Body of pancreas (tissue), 4 donors: ENCODE measurements around the gene FAM107B. TPM values are rescaled to one million over a fixed set of nuclear protein-coding genes. Genes with fewer than 3 reads are reported as not detected.
A peak's percentile ranks its signal among the peaks of the same experiment; 100 is the strongest.

Experiments
- ATAC-seq: fragments of 150-250 bp; one replicate; pipeline ENCODE4 v1.9.1; 2016
- DNase-seq, 4 donors: peaks; one replicate each; pipeline ENCODE4 v3.0.0-alpha.2; 2019
- H3K27ac ChIP-seq, 4 donors: fragments of 200-600 bp; sonication (generic); 1 replicate in 3 of 4; 2 replicates in 1 of 4; pipeline versions ENCODE4 v1.5.1 to v1.6.1; 2016 to 2019; ENCODE audit warnings: mild to moderate bottlenecking in 1 of 4, mixed read lengths in 1 of 4, moderate library complexity in 1 of 4
- H3K27me3 ChIP-seq, 2 donors: fragments of 200-600 bp; sonication (generic); one replicate each; pipeline ENCODE4 v1.6.0; 2016; ENCODE audit warnings: mild to moderate bottlenecking in 1 of 2
- H3K36me3 ChIP-seq, 2 donors: fragments of 200-600 bp; sonication (generic); replicated peaks in 1 of 2; 2 replicates each; pipeline ENCODE4 v1.5.1; 2016; ENCODE audit warnings: low read depth in 2 of 2; ENCODE audit not compliant: insufficient read depth in 1 of 2
- H3K4me1 ChIP-seq: fragments of 200-600 bp; sonication (generic); one replicate; pipeline ENCODE4 v1.6.0; 2016
- H3K4me3 ChIP-seq, 2 donors: fragments of 200-600 bp; sonication (generic); 1 replicate in 1 of 2; 2 replicates in 1 of 2; pipeline ENCODE4 v1.5.1; 2016 to 2019
- H3K9me3 ChIP-seq, 3 donors: fragments of 200-600 bp; sonication (generic); 1 replicate in 2 of 3; 2 replicates in 1 of 3; pipeline ENCODE4 v1.5.1; 2016
- CTCF ChIP-seq, 7 experiments: fragments of 450-650 bp in 4 of 7; fragments of 200-600 bp in 3 of 7; sonication (generic) in 3 of 7; IDR thresholded peaks; one replicate each; pipeline ENCODE4 v1.5.1; 2016 to 2019; ENCODE audit warnings: antibody characterized with exemption in 7 of 7
- POLR2A ChIP-seq, 3 donors: fragments of 450-650 bp; IDR thresholded peaks; one replicate each; pipeline ENCODE4 v1.6.1; 2016; ENCODE audit warnings: antibody characterized with exemption in 3 of 3, mild to moderate bottlenecking in 2 of 3
- WGBS, 2 donors: methylation state at CpG; one replicate each; pipeline ENCODE4 v1.1.5; 2017; 5-methylcytosine and 5-hydroxymethylcytosine counted together
- intact Hi-C: fragments of 100-400 bp; cut with DNase I; formaldehyde crosslinking; loops from one replicate; pipeline ENCODE4 v1.15.1; 2023
- total RNA-seq, 2 donors: library from RNA; depleted of rRNA; stranded (reverse); fragments of >200 nt; gene quantifications; one replicate each; pipeline ENCODE4 v1.1.0, GENCODE V29; 2016

The FAM107B gene
- 10 to 100 TPM; 19.4 to 45.9 TPM for total RNA-seq

- WGBS, 2 donors, result 81 to 86% methylated on average over 3 to 8 of the region's 8 CpGs
- no peaks in the 10 kb centered on the region for H3K36me3 ChIP-seq
- no peak within 1 kb of the TSS for H3K4me3 ChIP-seq
- peak within 1 kb of the TSS in 1 of 4 donors; percentile 16 for H3K27ac ChIP-seq
- DNase-seq (no peak), ATAC-seq (no peak)
- peaks cover 15% of the 10 kb centered on the region for H3K4me1 ChIP-seq
- no peaks in the 10 kb centered on the region for H3K27me3 ChIP-seq
- H3K9me3 ChIP-seq, result no peaks in the 10 kb centered on the region
- intact Hi-C loops, result no loop called here
- TF ChIP-seq POLR2A (IDR thresholded peaks at IDR 0.05), result no peak
- TF ChIP-seq CTCF (IDR thresholded peaks at IDR 0.05), result no peak
Measured at GRCh38 chr10:14774797-14775196, at the start of gene FAM107B. Gene FAM107B, minus strand, starts transcription at chr10:14774897. Its CDS starts 234 bp downstream, at chr10:14774663.

GRCh38 chr10:14823966-14824365, 49.3 kb upstream of the FAM107B start:
- Histone ChIP-seq H3K36me3 (no peaks in the 10 kb centered on the region), H3K9me3 (no peaks in the 10 kb centered on the region), H3K27ac (no peak overlapping the region), H3K27me3 (no peaks in the 10 kb centered on the region), H3K4me3 (no peak overlapping the region), H3K4me1 (peaks cover 4% of the 10 kb centered on the region)
- ATAC-seq, result no peak
- TF ChIP-seq CTCF (IDR thresholded peaks at IDR 0.05), result no peak
- no peak for TF ChIP-seq POLR2A (IDR thresholded peaks at IDR 0.05)
- 90 to 91% methylated on average over 3 of the region's 3 CpGs for WGBS, 2 donors
- no peak for DNase-seq
- intact Hi-C loops, result loop anchor here (10.0 kb wide), 1 partner anchor 319 kb away; no protein-coding TSS in a partner anchor

- intact Hi-C loops, result loop anchor here (10.0 kb wide), 1 partner anchor 318 kb away; no protein-coding TSS in a partner anchor
- ATAC-seq (peak; percentile 58), DNase-seq (peak; percentile 25 to 53 (median 42))
- TF ChIP-seq CTCF (IDR thresholded peaks at IDR 0.05), result peak in 6 of 7 experiments; percentile 44 to 71 (median 61)
- no peak for TF ChIP-seq POLR2A (IDR thresholded peaks at IDR 0.05)
- no peak overlapping the region for H3K4me3 ChIP-seq
- no peak overlapping the region for H3K27ac ChIP-seq
- 24 to 29% methylated on average over 3 of the region's 3 CpGs for WGBS, 2 donors
- H3K36me3 ChIP-seq, result no peaks in the 10 kb centered on the region
- peaks cover 4% of the 10 kb centered on the region for H3K4me1 ChIP-seq
- no peaks in the 10 kb centered on the region for H3K27me3 ChIP-seq
- no peaks in the 10 kb centered on the region for H3K9me3 ChIP-seq
Measured at GRCh38 chr10:14822879-14823755, 48.4 kb upstream of the FAM107B start.

- Histone ChIP-seq H3K27ac (no peak overlapping the region), H3K4me3 (no peak overlapping the region), H3K9me3 (no peaks in the 10 kb centered on the region), H3K4me1 (peaks cover 4% of the 10 kb centered on the region), H3K36me3 (no peaks in the 10 kb centered on the region), H3K27me3 (no peaks in the 10 kb centered on the region)
- DNase-seq, result no peak
- intact Hi-C loops, result loop anchor here (10.0 kb wide), 1 partner anchor 317 kb away; no protein-coding TSS in a partner anchor
- TF ChIP-seq CTCF (IDR thresholded peaks at IDR 0.05), result no peak
- no peak for TF ChIP-seq POLR2A (IDR thresholded peaks at IDR 0.05)
- ATAC-seq, result no peak
- WGBS, 2 donors, result 66 to 71% methylated on average over 6 of the region's 6 CpGs
Measured at GRCh38 chr10:14821635-14822375, 47.1 kb upstream of the FAM107B start.
